Muscle of leg (tissue), 16 donors: ENCODE measurements around the gene LETMD1. TPM values are rescaled to one million over a fixed set of nuclear protein-coding genes. Genes with fewer than 3 reads are reported as not detected.

Source experiments
- DNase-seq: peaks from one replicate; pipeline ENCODE4 v3.0.0; 2013
- H3K27ac ChIP-seq: one replicate; pipeline ENCODE4 v1.5.1; 2013; ENCODE audit warnings: mild to moderate bottlenecking, low read length, control low read depth
- H3K27me3 ChIP-seq: one replicate; pipeline ENCODE4 v1.6.1; 2013; ENCODE audit warnings: low read length; ENCODE audit not compliant: control insufficient read depth, insufficient read depth
- H3K36me3 ChIP-seq: one replicate; pipeline ENCODE4 v1.6.1; 2013; ENCODE audit warnings: low read length; ENCODE audit not compliant: control insufficient read depth, insufficient read depth
- H3K4me1 ChIP-seq: one replicate; pipeline ENCODE4 v1.6.1; 2013; ENCODE audit warnings: low read length; ENCODE audit not compliant: control insufficient read depth, insufficient read depth
- H3K4me3 ChIP-seq: one replicate; pipeline ENCODE4 v1.5.1; 2013; ENCODE audit warnings: low read length, control low read depth
- H3K9me3 ChIP-seq: replicated peaks from 2 replicates; pipeline ENCODE4 v1.6.1; 2013; ENCODE audit warnings: low read depth, low read length; ENCODE audit not compliant: control insufficient read depth
- WGBS: methylation state at CpG from one replicate; pipeline ENCODE4 v1.1.5; 2013; ENCODE audit warnings: missing lambda C conversion rate; ENCODE audit not compliant: insufficient coverage; 5-methylcytosine and 5-hydroxymethylcytosine counted together
- long read RNA-seq, 11 donors: transcript quantifications; one replicate each; lab custom pipeline, GENCODE V29; 2026
- polyA plus RNA-seq, 8 donors: library from polyadenylated mRNA; unstranded; fragments of 120-200 nt; gene quantifications; one replicate each; pipeline versions ENCODE4 v1.2.1 to v1.2.3, GENCODE V29; 2013; ENCODE audit warnings: inconsistent platforms in 1 of 8, low replicate concordance in 1 of 8; ENCODE audit not compliant: insufficient read length in 8 of 8, insufficient read depth in 1 of 8
- total RNA-seq: library from RNA; stranded (reverse); fragments of 120-200 nt; gene quantifications from one replicate; pipeline ENCODE4 v1.2.4, GENCODE V29; 2013

LETMD1 gene, protein sequence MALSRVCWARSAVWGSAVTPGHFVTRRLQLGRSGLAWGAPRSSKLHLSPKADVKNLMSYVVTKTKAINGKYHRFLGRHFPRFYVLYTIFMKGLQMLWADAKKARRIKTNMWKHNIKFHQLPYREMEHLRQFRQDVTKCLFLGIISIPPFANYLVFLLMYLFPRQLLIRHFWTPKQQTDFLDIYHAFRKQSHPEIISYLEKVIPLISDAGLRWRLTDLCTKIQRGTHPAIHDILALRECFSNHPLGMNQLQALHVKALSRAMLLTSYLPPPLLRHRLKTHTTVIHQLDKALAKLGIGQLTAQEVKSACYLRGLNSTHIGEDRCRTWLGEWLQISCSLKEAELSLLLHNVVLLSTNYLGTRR
- 43.4 TPM for total RNA-seq
- 10 to 100 TPM; 36.7 to 66.9 (median 49.7) TPM for polyA plus RNA-seq
- long read RNA-seq, donor 1, transcript LETMD1-238 (1 exons, 2,948 nt): major isoform, 8 of 14 reads
- long read RNA-seq, donor 1, partial matches to known transcripts: 0 of 14 reads
- long read RNA-seq, donor 1, other reads (novel, unspliced or antisense): 0 of 14 reads
- long read RNA-seq, donor 2, partial matches to known transcripts: 0 of 3 reads
- long read RNA-seq, donor 2, other reads (novel, unspliced or antisense): 0 of 3 reads
- long read RNA-seq, donor 3, transcript LETMD1-238 (1 exons, 2,948 nt): major isoform, 9 of 24 reads
- long read RNA-seq, donor 3, partial matches to known transcripts: 7 of 24 reads
- long read RNA-seq, donor 3, other reads (novel, unspliced or antisense): 0 of 24 reads
- long read RNA-seq, donor 4, partial matches to known transcripts: 0 of 7 reads
- long read RNA-seq, donor 4, other reads (novel, unspliced or antisense): 0 of 7 reads
- long read RNA-seq, donor 5, transcript LETMD1-221 (5 exons, 1,480 nt): minor isoform, 7 of 51 reads
- long read RNA-seq, donor 5, transcript LETMD1-238 (1 exons, 2,948 nt): major isoform, 18 of 51 reads
- long read RNA-seq, donor 5, partial matches to known transcripts: 8 of 51 reads
- long read RNA-seq, donor 5, other reads (novel, unspliced or antisense): 6 of 51 reads
- long read RNA-seq, donor 6, transcript LETMD1-238 (1 exons, 2,948 nt): major isoform, 17 of 49 reads
- long read RNA-seq, donor 6, transcript LETMD1-221 (5 exons, 1,480 nt): minor isoform, 6 of 49 reads
- long read RNA-seq, donor 6, partial matches to known transcripts: 16 of 49 reads
- long read RNA-seq, donor 6, other reads (novel, unspliced or antisense): 5 of 49 reads
- long read RNA-seq, donor 7, transcript LETMD1-238 (1 exons, 2,948 nt): major isoform, 21 of 42 reads
- long read RNA-seq, donor 7, partial matches to known transcripts: 6 of 42 reads
- long read RNA-seq, donor 7, other reads (novel, unspliced or antisense): 0 of 42 reads
- long read RNA-seq, donor 8, transcript LETMD1-221 (5 exons, 1,480 nt): minor isoform, 7 of 27 reads
- long read RNA-seq, donor 8, transcript LETMD1-238 (1 exons, 2,948 nt): major isoform, 19 of 27 reads
- long read RNA-seq, donor 8, partial matches to known transcripts: 0 of 27 reads
- long read RNA-seq, donor 8, other reads (novel, unspliced or antisense): 0 of 27 reads
- long read RNA-seq, donor 9, transcript LETMD1-238 (1 exons, 2,948 nt): major isoform, 13 of 15 reads
- long read RNA-seq, donor 9, partial matches to known transcripts: 0 of 15 reads
- long read RNA-seq, donor 9, other reads (novel, unspliced or antisense): 0 of 15 reads
- long read RNA-seq, donor 10, transcript LETMD1-238 (1 exons, 2,948 nt): major isoform, 20 of 31 reads
- long read RNA-seq, donor 10, transcript LETMD1-221 (5 exons, 1,480 nt): minor isoform, 5 of 31 reads
- long read RNA-seq, donor 10, partial matches to known transcripts: 0 of 31 reads
- long read RNA-seq, donor 10, other reads (novel, unspliced or antisense): 0 of 31 reads
- long read RNA-seq, donor 11, transcript LETMD1-221 (5 exons, 1,480 nt): minor isoform, 5 of 32 reads
- long read RNA-seq, donor 11, transcript LETMD1-238 (1 exons, 2,948 nt): major isoform, 10 of 32 reads
- long read RNA-seq, donor 11, partial matches to known transcripts: 7 of 32 reads
- long read RNA-seq, donor 11, other reads (novel, unspliced or antisense): 0 of 32 reads

DNA sequence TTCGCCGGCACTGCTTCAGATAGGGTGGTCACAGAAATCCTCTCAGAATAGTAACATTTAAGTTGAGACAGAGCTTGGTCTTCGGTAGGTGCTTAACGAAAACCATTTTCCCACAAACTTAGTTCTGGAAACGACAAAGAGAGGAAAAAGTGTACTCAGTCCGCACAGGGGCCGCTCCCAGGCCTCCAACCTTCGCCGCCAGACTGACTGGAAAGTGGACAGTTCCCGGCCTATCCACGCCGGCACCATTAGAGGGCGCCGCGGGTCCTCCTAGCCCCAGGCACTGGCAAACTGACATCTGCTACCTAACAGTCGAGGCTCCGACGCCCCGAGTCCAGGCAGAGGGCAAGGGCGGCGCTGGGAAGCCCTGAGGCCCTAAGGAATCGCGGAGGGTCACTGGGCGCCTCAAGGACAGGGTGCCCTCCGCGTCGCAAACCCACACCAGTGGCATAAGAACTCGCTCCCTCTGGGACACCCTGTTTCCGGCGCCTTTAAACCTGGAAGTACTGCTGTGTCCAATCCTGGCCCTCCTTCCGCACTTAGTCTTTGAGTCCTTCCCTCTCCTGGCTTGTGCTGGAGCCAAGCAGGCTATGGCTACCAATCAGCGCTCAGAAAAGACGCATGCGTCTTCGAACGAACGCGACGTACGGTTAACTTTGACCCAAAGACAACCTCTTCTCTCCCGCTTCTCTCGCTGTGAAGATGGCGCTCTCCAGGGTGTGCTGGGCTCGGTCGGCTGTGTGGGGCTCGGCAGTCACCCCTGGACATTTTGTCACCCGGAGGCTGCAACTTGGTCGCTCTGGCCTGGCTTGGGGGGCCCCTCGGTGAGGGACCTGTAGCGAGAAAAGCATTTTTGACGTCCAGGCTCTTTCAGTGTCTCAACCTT, at the start of gene LETMD1:
Gene LETMD1, plus strand, starts transcription at position 673 of the 886 bp plus-strand sequence. Its CDS starts 30 bp downstream, at position 703.
- Histone ChIP-seq H3K36me3 (peaks cover 7% of the 10 kb centered on the region), H3K4me1 (peaks cover 16% of the 10 kb centered on the region), H3K27ac (peak within 1 kb of the TSS; percentile 97), H3K27me3 (no peaks in the 10 kb centered on the region), H3K4me3 (peak within 1 kb of the TSS; percentile 87), H3K9me3 (no peaks in the 10 kb centered on the region)
- peak; percentile 100 for DNase-seq
- 0% methylated on average over 44 of the region's 51 CpGs for WGBS

DNA sequence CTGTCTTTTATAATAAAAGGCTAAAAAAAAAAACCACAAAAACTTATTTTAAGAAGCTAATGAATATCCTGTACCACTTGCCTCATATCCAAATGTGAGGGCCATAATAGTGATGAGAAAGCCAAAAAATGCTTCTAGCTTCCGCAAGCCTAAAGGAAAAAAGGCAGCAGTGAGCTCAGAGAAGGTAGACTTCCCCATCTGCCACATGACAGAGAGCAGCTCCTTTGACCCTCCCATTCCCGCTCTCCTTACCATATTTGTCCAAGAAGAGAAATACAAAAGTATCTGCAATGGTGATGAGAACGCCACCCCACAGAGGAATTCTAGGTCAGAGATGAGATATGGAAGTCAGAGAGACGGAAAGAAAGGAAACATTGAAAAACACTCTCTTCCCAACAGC, 49.0 kb upstream of the LETMD1 start:
- Histone ChIP-seq H3K36me3 (peaks cover 56% of the 10 kb centered on the region), H3K4me3 (no peak overlapping the region), H3K27ac (no peak overlapping the region), H3K4me1 (no peaks in the 10 kb centered on the region), H3K9me3 (no peaks in the 10 kb centered on the region), H3K27me3 (no peaks in the 10 kb centered on the region)
- no CpG with 5 or more reads among the region's 4 CpGs for WGBS
- peak; percentile 52 for DNase-seq

DNA sequence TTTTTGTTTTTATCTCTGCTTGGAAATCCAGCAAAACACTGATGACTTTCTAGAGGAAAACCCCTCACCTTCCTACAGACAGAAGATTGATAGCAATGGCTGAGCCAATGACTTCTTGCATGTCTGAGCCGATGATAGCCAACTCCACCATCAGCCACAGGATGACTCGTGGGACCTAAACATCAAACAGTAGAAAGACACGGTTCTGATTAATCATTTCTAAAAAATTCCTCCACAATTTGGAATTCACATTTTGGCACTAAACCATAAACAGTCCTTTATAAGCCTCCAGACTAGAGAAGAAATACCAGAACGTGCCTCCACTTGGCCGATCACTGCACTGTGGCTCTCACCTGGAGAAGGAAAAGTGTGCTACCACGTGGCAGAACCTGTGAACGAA, 47.9 kb upstream of the LETMD1 start:
- Histone ChIP-seq H3K27ac (no peak overlapping the region), H3K27me3 (no peaks in the 10 kb centered on the region), H3K4me3 (no peak overlapping the region), H3K4me1 (no peaks in the 10 kb centered on the region), H3K9me3 (no peaks in the 10 kb centered on the region), H3K36me3 (peaks cover 55% of the 10 kb centered on the region)
- no peak for DNase-seq
- WGBS: 90% methylated on average over 3 of the region's 7 CpGs

DNA sequence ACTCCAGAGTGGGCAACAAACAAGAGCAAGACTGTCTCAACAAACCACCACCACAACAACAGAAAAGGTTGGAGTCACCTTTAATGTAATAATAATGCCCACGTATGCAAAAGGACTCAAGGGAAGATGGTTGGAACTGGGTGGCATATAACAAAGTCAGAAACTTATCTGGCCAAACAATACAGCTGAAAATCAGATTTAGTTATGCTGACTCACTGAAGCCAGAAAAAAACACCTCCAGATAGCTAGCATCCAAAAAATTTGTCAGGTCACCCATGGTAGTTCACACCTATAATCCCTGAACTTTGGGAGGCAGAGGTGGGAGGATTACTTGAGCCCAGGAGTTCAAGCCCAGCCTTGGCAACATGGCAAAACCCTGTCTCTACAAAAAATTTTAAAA, 46.3 kb upstream of the LETMD1 start:
- DNase-seq: no peak
- Histone ChIP-seq H3K4me3 (no peak overlapping the region), H3K27ac (no peak overlapping the region), H3K9me3 (no peaks in the 10 kb centered on the region), H3K4me1 (no peaks in the 10 kb centered on the region), H3K27me3 (no peaks in the 10 kb centered on the region), H3K36me3 (peaks cover 51% of the 10 kb centered on the region)
- no CpG with 5 or more reads among the region's 1 CpG for whole genome bisulfite sequencing

DNA sequence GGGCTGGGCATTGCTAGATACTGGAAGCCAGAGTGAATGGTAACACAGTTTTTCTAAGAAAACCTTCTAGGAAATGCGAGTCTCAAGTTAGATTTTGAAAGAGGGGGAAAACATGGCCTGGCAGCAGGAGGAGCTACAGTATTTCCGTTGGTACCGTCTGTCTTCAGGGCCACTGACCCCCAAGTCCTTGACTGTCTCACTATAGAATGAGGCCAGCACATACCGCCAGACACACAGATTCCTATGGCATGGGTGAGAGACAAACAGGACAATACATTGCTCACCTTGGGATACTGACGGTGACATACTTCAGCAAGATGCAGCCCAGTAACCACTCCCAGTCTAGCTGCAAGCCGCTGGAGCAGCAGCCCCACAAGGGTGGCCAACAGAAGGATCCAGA, 43.6 kb upstream of the LETMD1 start:
- H3K27me3 ChIP-seq: no peaks in the 10 kb centered on the region
- H3K4me1 ChIP-seq: no peaks in the 10 kb centered on the region
- H3K9me3 ChIP-seq: no peaks in the 10 kb centered on the region
- H3K27ac ChIP-seq: no peak overlapping the region
- no peak for DNase-seq
- H3K36me3 ChIP-seq: peaks cover 53% of the 10 kb centered on the region
- H3K4me3 ChIP-seq: no peak overlapping the region
- WGBS: 71% methylated on average over 5 of the region's 6 CpGs

DNA sequence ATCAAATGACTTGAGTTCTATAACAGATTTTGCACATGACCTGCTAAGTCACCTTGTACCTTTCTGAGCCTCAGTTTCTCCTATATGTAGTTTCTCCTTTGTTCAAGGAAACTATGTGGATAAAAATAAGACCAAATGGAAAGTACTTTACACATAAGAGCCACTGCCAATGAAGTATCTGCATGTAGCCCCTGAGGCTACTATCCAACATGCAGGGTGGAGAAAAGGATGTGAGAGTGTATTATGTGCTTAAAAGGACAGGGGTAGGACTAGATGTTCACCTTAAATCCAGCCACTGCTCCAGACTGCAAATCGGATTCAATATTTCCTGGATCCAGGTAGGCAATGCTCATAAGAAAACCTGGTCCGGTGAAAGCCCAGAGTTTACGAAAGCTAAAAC, 43.1 kb upstream of the LETMD1 start:
- Histone ChIP-seq H3K27me3 (no peaks in the 10 kb centered on the region), H3K4me3 (no peak overlapping the region), H3K36me3 (peaks cover 52% of the 10 kb centered on the region), H3K27ac (no peak overlapping the region), H3K4me1 (no peaks in the 10 kb centered on the region), H3K9me3 (no peaks in the 10 kb centered on the region)
- WGBS: no CpG with 5 or more reads among the region's 3 CpGs
- DNase-seq: no peak

DNA sequence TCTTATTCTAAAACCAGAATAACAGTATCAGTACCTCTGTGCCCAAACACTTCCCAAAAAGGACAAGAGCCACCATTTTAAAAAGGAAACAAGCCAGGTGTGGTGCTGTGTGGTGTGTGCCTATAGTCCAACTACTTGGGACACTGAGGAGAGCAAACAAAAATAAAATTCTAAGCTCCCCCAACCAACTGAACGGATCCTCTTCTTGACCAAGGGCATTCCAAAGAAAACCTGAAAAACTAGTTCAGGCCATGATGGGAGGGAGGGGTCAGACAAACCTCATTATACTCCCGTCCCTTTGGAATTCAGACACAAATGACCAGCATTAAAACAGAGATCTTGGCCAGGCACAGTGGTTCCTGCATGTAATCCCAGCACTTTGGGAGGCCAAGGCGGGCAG, 42.5 kb upstream of the LETMD1 start:
- no peak for DNase-seq
- Histone ChIP-seq H3K4me3 (no peak overlapping the region), H3K4me1 (no peaks in the 10 kb centered on the region), H3K27me3 (no peaks in the 10 kb centered on the region), H3K27ac (no peak overlapping the region), H3K9me3 (no peaks in the 10 kb centered on the region), H3K36me3 (peaks cover 47% of the 10 kb centered on the region)
- no CpG with 5 or more reads among the region's 3 CpGs for WGBS

DNA sequence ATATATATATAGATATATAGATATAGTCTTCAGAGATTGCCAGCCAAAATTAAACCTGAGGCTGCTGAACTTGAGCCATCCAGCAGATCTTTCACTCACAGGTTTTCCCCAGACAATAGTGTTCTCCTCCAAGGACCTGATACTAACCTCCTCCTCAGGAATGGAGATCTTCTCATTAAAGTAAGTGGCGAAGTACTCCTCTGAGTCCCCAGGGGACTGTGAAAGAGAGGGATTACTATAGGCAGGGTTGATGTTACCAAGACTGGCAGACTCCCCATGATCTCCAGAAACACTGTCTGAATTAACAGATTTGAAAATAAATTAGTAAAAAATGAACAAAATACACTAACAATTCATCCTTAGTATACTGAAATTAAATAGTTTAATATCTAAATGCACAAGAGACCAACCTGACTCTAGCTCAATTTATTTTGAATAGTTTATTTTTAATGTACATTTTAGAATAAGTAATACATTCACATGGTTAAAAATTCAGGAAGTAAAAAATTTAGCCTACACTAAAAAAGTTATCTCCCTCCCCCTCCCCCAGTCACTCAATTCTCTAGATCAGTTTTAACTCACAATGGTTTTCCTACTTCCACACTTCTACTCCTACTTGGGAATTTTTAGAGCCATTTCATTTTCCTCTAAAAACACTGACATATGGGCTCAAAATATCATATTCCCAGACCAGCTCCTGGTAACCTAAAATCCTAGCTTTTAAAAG, 39.6 kb upstream of the LETMD1 start:
- Histone ChIP-seq H3K4me1 (peaks cover 4% of the 10 kb centered on the region), H3K4me3 (no peak overlapping the region), H3K36me3 (peaks cover 34% of the 10 kb centered on the region), H3K27me3 (no peaks in the 10 kb centered on the region), H3K9me3 (no peaks in the 10 kb centered on the region), H3K27ac (peak overlapping the region; percentile 6)
- no CpG with 5 or more reads among the region's 1 CpG for WGBS
- no peak for DNase-seq
